ENCODE data around the gene PDGFC. TPM values are rescaled to one million over a fixed set of nuclear protein-coding genes. Genes with fewer than 3 reads are reported as not detected.

The PDGFC gene
- total and polyA plus RNA-seq, 2 donors (not counting 3 experiments of a cell fraction or from before 2014, with no cell fraction given): 2.7 to 5.3 TPM

- H3K27ac ChIP-seq (ENCODE audit: insufficient read depth, low read depth, low read length): no peak overlapping the region
- H3K4me2 ChIP-seq (ENCODE audit: insufficient read depth, low read length): no peak overlapping the region
- H3K27me3 ChIP-seq (ENCODE audit: control insufficient read depth in 2 of 2, insufficient read depth in 2 of 2, low read length in 2 of 2): no peaks in the 10 kb centered on the region
- dilution Hi-C loops (cut with MboI; ENCODE audit: extremely low pct_ligation_motif_present, low sequenced_read_pairs) (no loop called here), intact Hi-C loops (cut with micrococcal nuclease) (no loop called here)
- no peak for FAIRE-seq
- no TSS peak for BruUV-seq (replicated peaks)
- H3K9me1 ChIP-seq (replicated peaks; ENCODE audit: control insufficient read depth, extremely low read depth, insufficient read depth, low read length): no peaks in the 10 kb centered on the region
- TF ChIP-seq MAX (IDR thresholded peaks at IDR 0.05; ENCODE audit: insufficient read depth, insufficient read length): no peak
- TF ChIP-seq CTCF (IDR thresholded peaks at IDR 0.05; ENCODE audit: extremely low read depth in 1 of 2, insufficient read depth in 1 of 2, low read depth in 1 of 2, low read length in 2 of 2): no peak
- no peak for TF ChIP-seq EZH2 (IDR thresholded peaks at IDR 0.05; ENCODE audit: borderline replicate concordance, low read depth, low read length, severe bottlenecking)
- no peak for TF ChIP-seq GATA2 (IDR thresholded peaks at IDR 0.05; ENCODE audit: insufficient read depth, insufficient read length, low read depth, low read length)
- TF ChIP-seq POLR2A (IDR thresholded peaks at IDR 0.05; ENCODE audit: low read depth, low read length): no peak
- TF ChIP-seq FOS (IDR thresholded peaks at IDR 0.05; ENCODE audit: borderline replicate concordance, insufficient read depth, low read length): no peak
- no peak for TF ChIP-seq JUN (IDR thresholded peaks at IDR 0.05; ENCODE audit: borderline replicate concordance, insufficient read depth, insufficient read length, low read depth)
- TF ChIP-seq POLR2AphosphoS5 (IDR thresholded peaks at IDR 0.05; ENCODE audit: insufficient read depth, low read depth, low read length): no peak
- no peak for DNase-seq (ENCODE audit: low read depth, low spot score)
- ChIA-PET POLR2A (no interaction called here), CTCF (no interaction called here)
- no peaks in the 10 kb centered on the region for H3K79me2 ChIP-seq (ENCODE audit: control insufficient read depth, insufficient read depth, low read length)
- no peaks in the 10 kb centered on the region for H4K20me1 ChIP-seq (replicated peaks; ENCODE audit: control insufficient read depth, extremely low read depth, insufficient read depth, low read length)
- H3K4me1 ChIP-seq (ENCODE audit: control insufficient read depth, extremely low read depth, insufficient read depth, low read length): no peaks in the 10 kb centered on the region
- no peak overlapping the region for H3K4me3 ChIP-seq (replicated peaks in 1 of 3; ENCODE audit: insufficient read depth in 1 of 3, low read depth in 1 of 3, low read length in 3 of 3)
- H2AFZ ChIP-seq (ENCODE audit: low read depth, low read length): no peak overlapping the region
- no peaks in the 10 kb centered on the region for H3K36me3 ChIP-seq (ENCODE audit: control insufficient read depth in 2 of 2, extremely low read depth in 1 of 2, insufficient read depth in 2 of 2, low read length in 2 of 2)
- H3K9ac ChIP-seq (replicated peaks; ENCODE audit: extremely low read depth, insufficient read depth, low read length): no peak overlapping the region
- H3K9me3 ChIP-seq (replicated peaks; ENCODE audit: control insufficient read depth, insufficient read depth, low read length): no peaks in the 10 kb centered on the region
Measured at GRCh38 chr4:156764846-156765245, 206.8 kb downstream of the PDGFC start.

All from endothelial cell of umbilical vein (primary cell).